PC-9 (cell line): ENCODE data around the gene ISOC1. TPM values are rescaled to one million over a fixed set of nuclear protein-coding genes. Genes with fewer than 3 reads are reported as not detected.

Source experiments
- BruUV-seq: library from RNA; stranded (reverse); fragments of 400-500 nt; replicated peaks from 2 replicates; lab custom pipeline; 2021; lab: Mats Ljungman, UMichigan
- CTCF ChIA-PET: fragments of 300-600 bp; sonication (Branson Sonifier 250); formaldehyde crosslinking; loops from one replicate; lab custom pipeline; 2022; ENCODE audit warnings: antibody characterized with exemption; lab: Charles Lee
- POLR2A ChIA-PET: fragments of 300-600 bp; sonication (Branson Sonifier 250); formaldehyde crosslinking; loops from one replicate; lab custom pipeline; 2022; ENCODE audit warnings: antibody characterized with exemption; ENCODE audit not compliant: unreplicated experiment; lab: Charles Lee
- DNase-seq, 2 experiments: peaks; one replicate each; pipeline versions ENCODE4 v3.0.0 to v3.0.0-alpha.2; 2015 to 2022; ENCODE audit warnings: mixed read lengths in 1 of 2
- H2AFZ ChIP-seq: fragments of 200-600 bp; sonication (generic); 2 replicates; pipeline ENCODE4 v1.8.1; 2017; ENCODE audit warnings: antibody characterized with exemption
- H3F3A ChIP-seq: fragments of 200-600 bp; sonication (generic); 2 replicates; pipeline ENCODE4 v1.8.1; 2017; ENCODE audit warnings: antibody characterized with exemption, mild to moderate bottlenecking, low read depth; ENCODE audit not compliant: insufficient read depth
- H3K27ac ChIP-seq: fragments of 200-600 bp; sonication (generic); 2 replicates; pipeline ENCODE4 v1.6.1; 2016; ENCODE audit warnings: mixed run types
- H3K27me3 ChIP-seq: fragments of 200-600 bp; sonication (generic); 2 replicates; pipeline ENCODE4 v1.6.1; 2016; ENCODE audit warnings: low read depth, mixed run types; ENCODE audit not compliant: insufficient read depth
- H3K36me3 ChIP-seq: fragments of 200-600 bp; sonication (generic); 2 replicates; pipeline ENCODE4 v1.6.1; 2016; ENCODE audit warnings: low read depth, mixed run types
- H3K4me1 ChIP-seq: fragments of 200-600 bp; sonication (generic); replicated peaks from 2 replicates; pipeline ENCODE4 v1.6.1; 2016; ENCODE audit warnings: mixed run types; ENCODE audit not compliant: insufficient read depth
- H3K4me2 ChIP-seq: fragments of 200-600 bp; sonication (generic); 2 replicates; pipeline ENCODE4 v1.6.1; 2017; ENCODE audit warnings: mixed run types
- H3K4me3 ChIP-seq: fragments of 200-600 bp; sonication (generic); 2 replicates; pipeline ENCODE4 v1.6.1; 2016; ENCODE audit warnings: mixed run types
- H3K79me2 ChIP-seq: fragments of 200-600 bp; sonication (generic); 2 replicates; pipeline ENCODE4 v1.6.1; 2017; ENCODE audit warnings: low read depth, mixed run types
- H3K9me2 ChIP-seq: fragments of 200-600 bp; sonication (generic); 2 replicates; pipeline ENCODE4 v1.8.1; 2017; ENCODE audit warnings: mild to moderate bottlenecking; ENCODE audit not compliant: insufficient read depth
- H3K9me3 ChIP-seq: fragments of 200-600 bp; sonication (generic); 2 replicates; pipeline ENCODE4 v1.8.1; 2016; ENCODE audit warnings: low read depth; ENCODE audit not compliant: insufficient read depth
- H4K20me1 ChIP-seq: fragments of 200-600 bp; sonication (generic); 2 replicates; pipeline ENCODE4 v1.8.1; 2017; ENCODE audit not compliant: insufficient read depth
- CTCF ChIP-seq: fragments of 200-600 bp; sonication (generic); conservative IDR thresholded peaks from 2 replicates; pipeline ENCODE4 v1.6.1; 2017; ENCODE audit warnings: mixed run types, antibody characterized with exemption, mild to moderate bottlenecking, moderate library complexity
- EZH2 ChIP-seq: fragments of 200-600 bp; sonication (generic); IDR thresholded peaks from 2 replicates; pipeline ENCODE4 v1.8.0; 2017; ENCODE audit warnings: antibody characterized with exemption, low read depth
- intact Hi-C: fragments of 100-400 bp; cut with micrococcal nuclease; formaldehyde crosslinking; loops from one replicate; pipeline ENCODE4 v1.10.0; 2022; ENCODE audit not compliant: unreplicated experiment
- total RNA-seq: library from RNA; stranded (reverse); gene quantifications from 2 replicates; pipeline ENCODE4 v1.2.3, GENCODE V29; 2021

ISOC1 gene
- total RNA-seq, 1 experiment from 2014 or later: 7.5 TPM

- Histone ChIP-seq H3K4me1 (no peaks in the 10 kb centered on the region), H4K20me1 (no peaks in the 10 kb centered on the region), H3K9me3 (no peaks in the 10 kb centered on the region), H3K4me3 (no peak overlapping the region), H3K36me3 (no peaks in the 10 kb centered on the region), H3K27me3 (no peaks in the 10 kb centered on the region), H3K9me2 (no peaks in the 10 kb centered on the region), H3F3A (no peaks in the 10 kb centered on the region), H3K4me2 (no peak overlapping the region), H3K79me2 (no peaks in the 10 kb centered on the region), H2AFZ (no peak overlapping the region), H3K27ac (no peak overlapping the region)
- no TSS peak for BruUV-seq
- no peak for DNase-seq
- no peak for TF ChIP-seq EZH2
- no peak for TF ChIP-seq CTCF
- CTCF ChIA-PET: no interaction called here
- POLR2A ChIA-PET: no interaction called here
- intact Hi-C loops: no loop called here
Observed at GRCh38 chr5:129133553-129133952, 39.0 kb downstream of the ISOC1 start.

- no TSS peak for BruUV-seq
- H2AFZ ChIP-seq: no peak overlapping the region
- intact Hi-C loops: no loop called here
- no peaks in the 10 kb centered on the region for H4K20me1 ChIP-seq
- no peaks in the 10 kb centered on the region for H3F3A ChIP-seq
- no peaks in the 10 kb centered on the region for H3K9me2 ChIP-seq
- POLR2A ChIA-PET: no interaction called here
- H3K27ac ChIP-seq: no peak overlapping the region
- DNase-seq: no peak
- no peak overlapping the region for H3K4me2 ChIP-seq
- no peaks in the 10 kb centered on the region for H3K36me3 ChIP-seq
- no peak overlapping the region for H3K4me3 ChIP-seq
- H3K27me3 ChIP-seq: no peaks in the 10 kb centered on the region
- no peaks in the 10 kb centered on the region for H3K9me3 ChIP-seq
- no peaks in the 10 kb centered on the region for H3K4me1 ChIP-seq
- H3K79me2 ChIP-seq: no peaks in the 10 kb centered on the region
- CTCF ChIA-PET: no interaction called here
- no peak for TF ChIP-seq EZH2
- TF ChIP-seq CTCF: 0 out of 2 replicates have a peak, but pooled peaks have one; percentile 25
Observed at GRCh38 chr5:129135633-129136032, 41.1 kb downstream of the ISOC1 start.

- H4K20me1 ChIP-seq: no peaks in the 10 kb centered on the region
- BruUV-seq: no TSS peak
- intact Hi-C loops: no loop called here
- no peaks in the 10 kb centered on the region for H3K9me2 ChIP-seq
- H3K4me1 ChIP-seq: no peaks in the 10 kb centered on the region
- H3K27me3 ChIP-seq: no peaks in the 10 kb centered on the region
- ChIA-PET CTCF (no interaction called here), POLR2A (no interaction called here)
- no peak for DNase-seq
- H3K4me2 ChIP-seq: no peak overlapping the region
- TF ChIP-seq EZH2 (no peak), CTCF (no peak)
- no peaks in the 10 kb centered on the region for H3K79me2 ChIP-seq
- no peaks in the 10 kb centered on the region for H3F3A ChIP-seq
- no peak overlapping the region for H3K27ac ChIP-seq
- H3K9me3 ChIP-seq: no peaks in the 10 kb centered on the region
- no peaks in the 10 kb centered on the region for H3K36me3 ChIP-seq
- no peak overlapping the region for H3K4me3 ChIP-seq
- no peak overlapping the region for H2AFZ ChIP-seq
Observed at GRCh38 chr5:129137637-129138036, 43.1 kb downstream of the ISOC1 start.
